Activated CD4-positive, alpha-beta T cell treated with anti-CD3 and anti-CD28 coated beads, Interleukin-2, amount 50 U/mL, for 4 hours (primary cell): ENCODE data around the gene HBZ.
"Not testable (repeated sequence)": the region's sequence is repeated elsewhere in the genome, so short reads cannot be mapped to it uniquely, and the experiment has no call there.

Source experiments
- DNase-seq, 2 experiments: peaks; one replicate each; pipeline ENCODE4 v3.0.0-alpha.2; 2020

HBZ gene

DNA sequence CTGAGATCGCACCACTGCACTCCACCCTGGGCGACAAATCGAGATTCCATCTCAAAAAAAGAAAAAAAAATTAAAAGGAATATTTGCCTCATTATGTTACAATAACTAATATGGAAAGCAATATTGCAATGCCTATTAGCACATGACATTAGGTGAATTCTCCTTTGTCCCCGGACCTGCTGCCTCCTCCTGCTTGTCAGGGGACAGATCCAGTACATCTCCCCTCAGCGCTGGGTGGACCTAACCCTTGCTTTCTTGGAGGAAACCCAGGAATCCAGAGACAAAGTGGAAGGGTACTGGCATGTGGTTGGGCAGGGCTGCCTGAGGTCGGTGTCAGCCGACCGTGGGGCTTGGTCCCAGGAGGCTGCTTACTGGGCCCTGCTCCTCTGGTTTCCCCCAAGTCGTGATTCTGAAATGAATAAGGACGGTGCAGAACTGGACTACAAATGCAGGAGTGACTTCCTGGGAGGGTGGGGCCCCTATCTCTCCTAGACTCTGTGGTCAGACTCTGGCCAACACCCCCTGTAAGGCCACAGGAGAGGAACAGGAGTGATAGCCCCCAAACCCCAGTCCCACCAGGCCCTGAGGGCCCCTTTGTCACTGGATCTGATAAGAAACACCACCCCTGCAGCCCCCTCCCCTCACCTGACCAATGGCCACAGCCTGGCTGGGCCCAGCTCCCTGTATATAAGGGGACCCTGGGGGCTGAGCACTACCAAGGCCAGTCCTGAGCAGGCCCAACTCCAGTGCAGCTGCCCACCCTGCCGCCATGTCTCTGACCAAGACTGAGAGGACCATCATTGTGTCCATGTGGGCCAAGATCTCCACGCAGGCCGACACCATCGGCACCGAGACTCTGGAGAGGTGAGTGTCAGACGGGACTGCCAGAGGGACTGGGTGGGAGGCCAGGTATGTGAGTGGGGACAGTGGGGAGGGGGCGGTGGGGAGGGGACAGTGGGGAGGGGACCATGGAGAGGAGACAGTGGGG lies at the start of gene HBZ:
TSS of gene HBZ (plus strand) at position 504 of the 988 bp plus-strand sequence. CDS start at position 770, 266 bp downstream.
- DNase-seq = no peak

DNA sequence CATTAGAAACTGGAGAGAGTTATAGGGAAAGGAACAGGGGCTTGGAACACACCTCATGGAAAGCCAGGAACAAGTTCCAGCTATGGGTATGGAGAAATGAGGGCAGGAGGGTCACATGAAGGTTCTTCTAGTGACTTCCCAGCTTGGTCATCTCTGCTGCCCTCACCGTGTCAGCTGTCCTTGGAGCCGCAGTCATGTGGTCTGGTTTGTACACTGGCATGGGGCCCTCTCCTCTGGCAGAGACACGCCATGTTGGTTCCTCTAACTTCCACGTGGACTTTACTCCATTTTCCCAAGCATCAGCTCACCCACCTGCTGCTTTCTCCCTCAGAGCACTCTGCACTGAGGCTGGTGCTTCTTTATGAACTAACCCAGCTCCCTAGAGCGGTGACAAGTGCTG lies 48.1 kb upstream of the HBZ start:
- no peak for DNase-seq

DNA sequence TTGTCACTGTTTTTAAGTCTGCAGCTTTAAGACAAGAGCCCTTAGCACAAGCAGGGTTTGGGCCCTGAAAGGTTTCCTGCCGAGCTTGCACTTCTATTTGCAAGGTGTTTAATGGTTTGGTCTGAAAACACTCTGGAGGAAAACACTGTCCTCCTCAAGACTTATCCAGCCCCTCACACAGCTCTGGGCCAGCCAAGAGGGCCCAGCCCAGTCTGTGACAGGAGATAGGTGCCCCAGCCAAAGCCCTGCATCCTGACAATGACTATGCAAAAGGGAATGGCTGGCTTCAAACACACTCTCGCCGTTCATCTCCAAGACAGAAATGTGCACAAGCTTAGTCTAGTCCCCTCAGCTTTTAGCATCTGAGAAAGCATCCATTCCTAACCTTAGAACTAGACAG lies 47.5 kb upstream of the HBZ start:
- no peak for DNase-seq

DNA sequence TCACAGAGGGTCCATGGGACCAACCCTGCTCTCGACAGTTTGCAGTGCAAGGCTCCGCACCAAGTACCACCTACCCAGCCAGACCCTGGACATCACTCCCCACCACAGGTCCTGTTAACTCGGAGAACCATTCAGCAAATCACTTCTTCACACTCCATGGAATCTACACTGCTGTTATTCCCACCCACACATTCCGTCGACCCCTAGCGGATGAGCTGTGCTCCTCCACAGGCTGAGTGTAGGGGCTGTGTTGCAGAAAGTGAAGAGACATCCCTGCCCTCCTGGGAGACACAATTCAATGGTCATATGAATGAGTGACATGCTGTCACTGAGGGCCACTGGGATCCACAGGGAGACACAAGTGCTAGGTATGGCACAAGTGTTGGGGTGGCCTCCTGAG lies 46.9 kb upstream of the HBZ start:
- no peak for DNase-seq

DNA sequence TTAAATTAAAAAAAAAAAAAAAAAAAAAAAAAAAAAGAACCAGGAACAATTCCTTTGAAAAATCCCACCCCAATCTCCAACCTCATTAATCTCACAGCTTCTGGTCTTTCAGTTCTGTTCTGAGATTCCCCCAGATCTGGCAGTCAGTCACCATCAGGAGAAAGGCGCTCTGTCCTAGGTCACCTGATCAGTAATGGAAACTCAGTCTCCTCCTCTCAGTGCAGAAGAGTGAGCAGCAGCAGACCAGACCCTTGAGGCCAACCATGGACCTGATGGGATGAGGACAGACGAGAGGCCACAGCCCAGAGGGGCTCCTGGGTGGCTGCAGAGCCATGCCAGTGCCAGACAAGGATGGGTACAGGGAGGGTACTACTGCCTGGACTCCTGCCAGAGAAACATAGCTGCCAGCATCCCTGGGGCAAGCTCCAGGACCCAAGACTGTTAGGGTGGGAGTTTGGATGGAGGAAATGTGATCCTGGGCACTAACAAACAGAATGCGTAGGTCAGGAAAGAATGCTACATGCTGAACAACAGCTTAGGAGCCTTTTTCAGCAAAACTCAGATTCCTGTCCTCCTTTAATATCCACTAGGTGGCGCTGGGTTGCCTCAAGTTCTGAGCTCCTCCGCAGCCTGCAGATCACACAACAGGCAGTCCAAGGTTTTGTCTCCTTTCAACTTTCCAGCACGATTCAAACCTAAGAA lies 45.7 kb upstream of the HBZ start:
- peak; percentile 34 to 43 for DNase-seq

DNA sequence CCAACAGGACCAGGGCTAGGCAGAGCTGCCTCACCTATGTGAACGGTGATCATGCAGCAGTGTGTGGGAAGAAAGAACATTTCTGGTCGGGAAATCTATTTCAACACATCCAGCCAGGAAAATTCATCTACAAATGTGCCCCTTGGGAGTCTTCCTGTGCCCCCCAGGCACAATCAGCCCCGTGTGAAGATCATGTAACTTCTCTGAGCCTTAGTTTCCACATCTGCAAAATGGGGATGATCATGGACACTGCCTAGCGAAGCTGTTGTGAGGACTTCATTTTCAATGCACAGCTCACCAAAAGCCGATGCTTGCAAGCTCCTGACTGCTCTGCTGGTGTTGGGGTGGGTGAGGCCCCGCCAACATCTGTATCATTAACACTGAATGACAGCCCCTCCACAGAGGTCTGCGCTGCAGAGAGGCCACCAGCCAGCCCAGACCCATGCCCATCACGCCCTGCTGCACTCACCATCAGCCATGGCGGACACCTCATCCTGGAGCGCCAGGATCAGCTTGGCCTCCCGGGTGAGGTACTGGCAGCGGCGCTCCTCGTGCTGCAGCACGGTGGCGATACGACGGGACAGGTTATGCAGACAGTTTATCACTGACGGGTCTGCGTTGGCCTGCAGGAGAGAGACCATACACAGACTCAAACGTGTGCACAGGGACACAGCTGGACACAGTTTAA lies 40.1 kb upstream of the HBZ start:
- no peak for DNase-seq

DNA sequence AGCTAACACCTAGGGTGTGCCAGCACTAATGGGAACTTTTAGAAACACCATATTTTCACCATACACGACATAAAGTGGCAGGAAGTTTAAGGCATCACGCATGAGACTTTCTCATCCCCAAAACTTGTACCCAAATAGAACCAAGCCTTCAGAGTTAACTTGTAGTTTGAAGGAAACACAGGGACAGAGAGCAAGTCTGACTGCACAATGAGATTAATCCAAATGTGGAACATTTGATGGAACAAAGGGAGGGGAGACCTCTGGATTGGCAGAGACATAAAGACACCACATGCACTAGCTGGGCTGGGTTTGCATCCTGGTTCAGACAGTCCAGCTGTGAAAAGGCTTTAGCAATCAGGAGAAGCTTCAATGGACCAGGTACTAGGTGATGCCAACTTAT lies 38.1 kb upstream of the HBZ start:
- no peak for DNase-seq

DNA sequence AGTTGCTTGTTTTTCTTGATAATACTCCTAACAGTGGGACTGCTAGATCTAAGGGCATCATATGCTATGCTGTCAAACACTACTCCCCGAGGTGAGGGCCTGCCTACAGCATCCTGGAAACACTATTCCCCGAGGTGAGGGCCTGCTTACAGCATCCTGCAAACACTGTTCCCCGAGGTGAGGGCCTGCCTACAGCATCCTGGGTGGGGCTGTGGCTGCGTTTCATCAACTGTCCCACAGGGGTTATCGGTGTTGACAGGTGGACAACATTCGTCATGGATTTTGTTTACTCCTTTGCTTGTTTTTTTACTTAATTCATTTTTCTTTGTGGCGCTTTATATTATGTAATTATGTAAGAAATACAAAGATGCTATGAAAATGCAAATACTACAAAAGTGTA lies 36.4 kb upstream of the HBZ start:
- no peak for DNase-seq

DNA sequence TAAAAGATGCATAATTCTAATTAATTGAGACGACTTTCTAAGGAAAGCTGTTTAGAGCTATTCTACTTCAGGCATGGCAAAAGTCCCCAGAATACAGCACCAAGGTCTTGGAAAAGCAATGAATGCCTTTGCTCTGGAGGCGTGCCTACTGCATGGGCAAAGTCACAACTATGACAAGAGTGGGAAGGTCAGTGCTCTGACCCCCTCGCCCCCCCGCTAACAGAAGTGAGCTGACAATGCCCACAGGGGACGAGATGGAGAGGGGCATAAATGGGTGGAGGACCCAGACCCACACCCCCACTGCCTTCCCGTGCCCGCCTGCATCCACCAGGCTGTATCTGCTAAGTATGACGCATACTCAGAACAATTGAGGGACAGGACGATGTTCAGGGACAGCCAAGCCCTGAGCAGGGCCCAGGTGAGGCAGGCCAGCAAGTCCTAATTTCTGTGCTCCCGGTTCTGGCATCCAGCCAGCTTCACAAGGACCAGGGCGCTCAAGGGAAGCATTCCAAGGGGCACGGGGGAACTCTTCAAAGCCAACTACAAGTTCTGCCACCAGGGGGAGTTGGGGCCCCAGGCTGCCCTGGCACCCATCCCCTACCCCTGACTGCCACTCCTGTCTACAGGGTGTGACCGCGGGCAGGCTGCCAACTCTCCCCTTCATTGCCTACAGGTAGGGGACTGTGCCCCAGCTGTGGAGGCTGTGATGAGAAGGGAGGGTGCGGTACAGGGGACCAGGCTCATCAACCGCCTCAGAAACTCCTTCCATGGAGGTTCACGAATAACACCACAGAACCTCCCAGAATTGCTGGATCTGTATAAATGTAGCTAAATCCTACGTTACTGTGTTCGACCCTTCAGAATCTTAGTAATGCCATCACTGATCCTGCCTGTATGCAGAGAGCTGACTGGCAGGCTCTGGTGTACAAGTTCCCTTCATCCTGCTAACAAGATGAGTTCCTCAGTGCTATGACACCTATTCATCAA lies 34.8 kb upstream of the HBZ start:
- peak; percentile 65 for DNase-seq

DNA sequence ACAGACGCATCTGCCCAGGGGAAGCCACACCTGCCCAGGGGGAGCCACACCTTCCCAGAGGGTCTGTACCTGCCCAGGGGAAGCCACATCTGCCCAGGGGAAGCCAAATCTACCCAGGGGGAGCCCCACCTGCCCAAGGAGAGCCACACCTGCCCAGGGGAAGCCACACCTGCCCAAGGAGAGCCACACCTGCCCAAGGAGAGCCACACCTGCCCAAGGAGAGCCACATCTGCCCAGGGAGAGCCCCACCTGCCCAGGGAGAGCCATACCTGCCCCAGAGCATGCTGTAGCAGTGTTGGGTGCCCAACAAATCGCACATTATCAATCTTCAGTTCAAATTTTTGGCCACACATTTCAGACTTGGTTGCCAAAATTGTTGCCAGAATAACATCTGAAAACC lies 33.6 kb upstream of the HBZ start:
- DNase-seq = no peak

DNA sequence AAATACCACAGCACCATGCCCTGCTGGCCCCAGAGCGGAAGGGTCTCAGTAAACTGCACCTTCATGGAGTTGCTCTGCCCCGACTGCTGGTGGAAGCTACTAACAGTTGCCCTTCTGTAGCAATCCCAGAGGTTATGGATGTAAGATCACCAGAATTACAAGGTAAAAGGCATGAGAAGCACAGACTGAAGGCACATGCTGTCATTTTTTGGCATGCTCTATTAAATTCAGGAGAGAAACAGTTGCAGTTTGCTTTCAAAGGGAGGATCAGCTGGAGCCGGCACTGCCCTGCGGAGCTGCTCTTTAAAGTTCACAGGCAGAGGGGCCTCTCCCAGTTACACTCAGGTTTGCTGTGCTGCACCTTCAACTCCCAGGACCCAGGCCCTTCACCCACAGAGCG lies 33.1 kb upstream of the HBZ start:
- DNase-seq = no peak

DNA sequence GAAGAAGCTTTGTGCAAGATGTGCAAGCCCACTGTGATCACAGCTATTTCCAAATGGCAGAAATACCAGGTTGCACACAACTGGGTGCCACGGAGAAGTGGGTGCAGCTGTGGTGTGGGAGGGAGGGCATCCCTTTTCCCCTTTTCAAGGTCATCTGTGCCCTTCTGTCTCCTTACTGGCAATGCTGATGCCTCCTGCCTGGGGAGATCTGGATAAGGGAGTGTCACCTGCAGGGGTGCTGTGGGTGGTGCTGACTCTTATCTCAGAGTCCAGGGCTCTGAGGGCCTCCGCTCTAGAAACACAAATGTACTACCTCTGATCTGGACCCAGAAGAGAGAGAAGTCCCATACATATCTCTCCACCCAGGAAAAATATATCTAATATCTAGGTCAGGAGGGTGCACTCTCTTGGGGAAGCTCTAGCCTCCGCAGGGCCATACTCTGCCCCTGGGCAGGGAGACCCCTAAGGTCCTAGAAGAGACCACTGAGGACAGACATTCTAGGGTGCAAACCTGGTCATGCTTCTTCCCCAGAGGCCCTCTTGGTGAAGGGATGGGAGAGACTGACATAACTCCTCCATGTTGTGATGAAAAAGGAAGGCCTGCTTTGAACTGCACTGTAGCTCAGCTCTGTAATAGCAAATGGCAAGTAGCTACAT lies 32.5 kb upstream of the HBZ start:
- DNase-seq = no peak

DNA sequence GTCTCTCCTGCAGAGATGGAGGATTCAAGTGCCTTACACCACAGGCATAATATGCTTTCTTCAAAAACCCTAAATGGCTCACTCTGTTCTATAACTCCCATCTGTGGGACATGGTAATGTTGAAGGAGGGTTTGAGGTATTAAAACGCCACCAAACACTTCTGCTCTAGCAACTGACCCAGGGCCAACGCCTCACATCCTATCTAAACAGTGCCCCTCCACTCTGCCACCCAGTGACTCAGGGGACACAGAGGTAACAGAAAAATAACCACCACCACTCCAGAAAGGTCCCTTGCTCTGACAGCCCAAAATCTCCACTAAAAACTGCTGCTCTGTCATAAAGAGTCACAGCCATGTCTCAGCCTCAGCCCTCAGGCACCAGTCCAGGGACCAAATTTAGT lies 31.7 kb upstream of the HBZ start:
- no peak for DNase-seq

DNA sequence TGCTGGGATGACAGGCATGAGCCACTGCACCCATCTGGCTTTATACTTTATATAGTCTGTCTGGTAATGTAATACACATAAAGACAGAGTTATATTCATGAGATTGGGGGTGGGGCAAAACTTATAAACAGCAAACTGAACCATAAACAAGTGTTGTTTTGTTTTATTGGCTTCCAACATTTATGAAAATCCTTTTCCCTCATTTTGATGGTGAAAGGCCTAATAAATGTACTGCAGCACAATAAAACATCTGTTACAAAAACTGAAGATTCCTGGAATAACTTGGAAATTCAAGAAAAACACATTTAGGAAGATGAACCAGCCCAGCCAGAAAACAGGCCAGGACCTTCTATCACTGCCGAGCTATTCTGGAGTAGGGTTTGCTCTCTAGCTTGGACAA lies 30.1 kb upstream of the HBZ start:
- DNase-seq = no peak

DNA sequence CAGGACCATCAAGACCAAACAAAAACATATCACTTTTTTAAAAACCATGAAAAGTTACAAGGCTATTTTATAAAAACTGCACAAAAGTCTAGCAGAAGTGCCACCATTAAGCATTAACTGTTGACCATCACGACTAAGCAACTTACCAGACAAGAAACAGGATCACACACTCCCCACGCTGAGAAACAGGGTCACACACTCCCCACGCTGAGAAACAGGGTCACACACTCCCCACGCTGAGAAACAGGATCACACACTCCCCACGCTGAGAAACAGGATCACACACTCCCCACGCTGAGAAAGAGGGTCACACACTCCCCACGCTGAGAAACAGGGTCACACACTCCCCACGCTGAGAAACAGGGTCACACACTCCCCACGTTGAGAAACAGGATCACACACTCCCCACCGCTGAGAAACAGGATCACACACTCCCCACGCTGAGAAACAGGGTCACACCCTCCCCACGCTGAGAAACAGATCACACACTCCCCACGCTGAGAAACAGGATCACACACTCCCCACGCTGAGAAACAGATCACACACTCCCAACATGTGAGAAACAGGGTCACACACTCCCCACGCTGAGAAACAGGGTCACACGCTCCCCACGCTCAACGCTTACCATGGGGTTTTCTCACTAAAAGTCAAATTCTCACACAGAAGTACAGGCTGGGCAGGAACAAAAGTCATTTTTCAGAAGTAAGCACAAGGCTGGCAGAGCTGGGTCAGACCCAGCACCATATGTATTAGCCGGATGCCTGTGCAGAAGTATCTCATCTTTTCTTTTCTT lies 28.7 kb upstream of the HBZ start:
- not testable (repeated sequence) for DNase-seq

DNA sequence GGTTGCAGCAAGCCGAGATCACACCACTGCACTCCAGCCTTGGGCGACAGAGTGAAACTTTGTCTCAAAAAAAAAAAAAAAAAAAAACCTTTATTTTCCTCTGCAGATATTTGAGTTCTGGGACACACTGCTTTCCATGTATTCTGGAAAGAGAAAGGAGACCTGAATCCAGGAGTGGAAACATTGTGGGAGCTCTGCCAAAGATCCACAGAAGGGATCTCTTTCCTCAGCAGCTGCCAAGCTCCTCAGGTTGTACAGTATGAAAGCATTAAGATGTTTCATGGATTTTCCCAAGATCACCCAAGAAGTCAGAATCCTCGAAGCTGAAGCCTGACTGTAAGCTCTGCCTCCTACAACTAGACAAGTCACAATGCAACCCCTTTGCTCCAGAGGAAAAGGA lies 27.4 kb upstream of the HBZ start:
- DNase-seq = no peak

DNA sequence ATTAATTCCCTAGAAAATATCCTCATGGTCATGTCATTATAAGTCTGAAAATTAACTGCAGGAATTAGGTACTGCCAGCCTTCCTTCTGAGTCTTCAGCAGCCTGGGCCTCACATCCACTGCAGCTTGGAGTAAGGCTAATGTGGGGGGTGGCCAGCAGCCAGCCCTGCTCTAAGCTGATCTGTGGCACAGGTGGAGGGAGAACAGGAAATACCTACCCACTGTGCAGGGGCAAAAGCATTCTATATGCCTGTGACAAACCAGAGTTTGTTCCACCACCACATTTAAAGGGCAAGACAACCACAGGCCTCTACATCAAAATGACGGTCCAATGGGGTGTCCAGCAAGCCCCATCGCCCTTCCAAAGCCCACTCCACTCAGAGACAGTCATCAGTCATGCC lies 23.4 kb upstream of the HBZ start:
- DNase-seq = no peak

DNA sequence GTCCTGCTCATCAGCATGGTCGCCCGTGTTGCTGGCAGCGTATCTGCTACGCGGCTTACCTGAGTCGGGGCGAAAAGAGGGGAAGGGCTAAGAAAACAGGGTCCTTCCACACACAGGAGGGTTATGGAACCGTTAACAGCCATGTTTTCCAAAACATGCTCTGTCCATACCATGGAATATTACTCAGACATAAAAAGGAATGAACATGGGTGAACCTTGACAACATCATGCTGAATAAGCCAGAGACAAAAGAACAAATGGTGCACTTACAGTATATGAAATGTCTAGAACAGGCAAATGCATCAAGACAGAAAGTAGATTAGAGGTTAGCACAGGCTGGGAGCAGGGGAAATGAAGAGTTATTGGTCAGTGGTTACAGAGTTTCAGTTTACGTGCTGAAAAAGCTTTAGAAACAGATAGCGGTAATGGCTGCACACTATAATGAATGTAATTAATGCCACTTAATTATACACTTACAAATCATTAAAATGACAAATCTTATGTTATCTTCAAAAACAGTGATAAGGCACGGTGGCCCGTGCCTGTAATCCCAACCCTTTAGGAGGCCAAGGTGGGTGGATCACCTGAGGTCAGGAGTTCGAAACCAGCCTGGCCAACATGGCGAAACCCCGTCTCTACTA lies 21.8 kb upstream of the HBZ start:
- DNase-seq = no peak

DNA sequence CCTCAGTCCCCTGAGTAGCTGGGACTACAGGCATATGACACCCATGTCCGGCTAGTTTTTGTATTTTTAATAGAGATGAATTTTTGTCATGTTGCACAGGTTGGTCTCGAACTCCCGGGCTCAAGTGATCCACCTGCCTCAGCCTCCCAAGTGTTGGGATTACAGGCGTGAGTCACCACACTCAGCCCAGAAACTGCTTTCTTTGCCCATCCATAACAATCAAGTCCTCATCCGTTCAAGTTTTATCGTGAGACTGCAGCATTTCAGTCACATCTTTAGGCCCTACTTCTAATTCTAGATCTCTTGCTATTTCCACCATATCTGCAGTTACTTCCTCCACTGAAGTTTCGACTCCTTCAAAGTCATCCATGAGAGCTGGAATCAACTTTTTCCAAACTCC lies 20.3 kb upstream of the HBZ start:
- DNase-seq = no peak

DNA sequence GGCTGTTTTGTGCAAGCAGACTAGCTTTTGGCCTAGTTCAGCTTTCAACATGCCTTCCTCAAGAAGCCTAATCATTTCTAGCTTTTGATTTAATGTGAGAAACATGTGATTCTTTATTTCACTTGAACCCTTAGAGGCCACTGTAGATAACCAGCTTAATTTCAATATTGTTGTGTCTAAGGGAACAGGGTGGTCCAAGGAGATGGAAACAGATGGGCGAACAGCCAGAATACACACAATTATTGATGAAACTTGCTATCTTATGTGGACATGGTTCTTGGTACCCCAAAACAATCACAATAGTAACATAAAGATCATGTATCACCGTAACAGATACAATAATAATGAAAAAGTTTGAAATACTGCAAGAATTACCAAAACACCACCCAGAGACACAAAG lies 18.7 kb upstream of the HBZ start:
- DNase-seq = no peak

DNA sequence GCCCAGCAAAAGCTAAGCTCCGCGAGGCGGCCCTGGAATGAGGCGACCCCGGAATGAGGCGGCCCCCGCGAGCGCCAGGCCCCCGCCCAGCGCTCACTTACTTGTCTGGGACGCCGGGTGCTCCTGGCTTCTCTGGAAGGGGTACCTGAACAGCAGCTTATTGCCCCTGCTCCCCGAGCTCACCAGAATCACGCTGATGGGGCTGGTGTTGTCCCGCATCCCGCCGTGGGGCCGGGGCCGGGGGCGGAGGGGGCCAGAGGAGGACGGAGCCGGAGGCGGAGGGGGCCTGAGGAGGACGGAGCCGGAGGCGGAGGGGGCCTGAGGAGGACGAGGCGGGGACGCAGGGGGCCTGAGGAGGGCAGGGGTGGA lies 14.4 kb upstream of the HBZ start:
- peak; percentile 13 to 24 for DNase-seq
